Measurements from ENCODE around the gene ITGB1BP1. TPM values are rescaled to one million over a fixed set of nuclear protein-coding genes. Genes with fewer than 3 reads are reported as not detected.

Gene ITGB1BP1
- polyA plus RNA-seq, 1 of the 3 experiments (the other 2 are of a cell fraction) = 56.6 TPM

DNA sequence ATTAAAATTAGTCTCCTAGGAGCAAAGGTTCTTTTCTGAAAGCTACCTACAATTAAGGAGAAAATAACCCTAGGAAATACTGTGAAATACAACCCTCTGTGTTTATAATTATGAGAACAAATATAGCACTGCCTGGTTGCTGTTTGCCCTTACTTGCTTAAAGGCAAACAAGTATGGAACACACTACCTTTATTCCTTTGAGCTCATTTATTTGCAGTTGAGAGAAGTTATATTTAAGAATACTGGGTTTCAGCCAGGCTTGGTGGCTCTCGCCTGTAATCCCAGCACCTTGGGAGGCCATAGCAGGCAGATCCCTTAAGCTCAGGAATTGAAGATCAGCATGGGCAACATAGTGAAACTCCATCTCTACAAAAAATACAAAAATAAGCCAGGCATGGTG, 27.9 kb upstream of the ITGB1BP1 start (continued):
- TF ChIP-seq RXRA (IDR thresholded peaks at IDR 0.05; ENCODE audit: borderline replicate concordance, low read depth) (no peak), EZH2phosphoT487 (IDR thresholded peaks at IDR 0.05; ENCODE audit: borderline replicate concordance, low read depth) (no peak), MXI1 (IDR thresholded peaks at IDR 0.05; ENCODE audit: low read depth, low read length) (no peak), GABPA (IDR thresholded peaks at IDR 0.05; ENCODE audit: low read depth) (no peak), FOXJ3 (CRISPR knock-in tag; IDR thresholded peaks at IDR 0.05) (no peak), RCOR1 (IDR thresholded peaks at IDR 0.05; ENCODE audit: low read length) (no peak), POLR2AphosphoS5 (IDR thresholded peaks at IDR 0.05; ENCODE audit: low read depth, low read length) (no peak), GATA2 (CRISPR knock-in tag; IDR thresholded peaks at IDR 0.05) (no peak), TCF12 (IDR thresholded peaks at IDR 0.05) (no peak), YY1 (IDR thresholded peaks at IDR 0.05; ENCODE audit: low read depth) (no peak)
- TF ChIP-seq, protein P1, sequence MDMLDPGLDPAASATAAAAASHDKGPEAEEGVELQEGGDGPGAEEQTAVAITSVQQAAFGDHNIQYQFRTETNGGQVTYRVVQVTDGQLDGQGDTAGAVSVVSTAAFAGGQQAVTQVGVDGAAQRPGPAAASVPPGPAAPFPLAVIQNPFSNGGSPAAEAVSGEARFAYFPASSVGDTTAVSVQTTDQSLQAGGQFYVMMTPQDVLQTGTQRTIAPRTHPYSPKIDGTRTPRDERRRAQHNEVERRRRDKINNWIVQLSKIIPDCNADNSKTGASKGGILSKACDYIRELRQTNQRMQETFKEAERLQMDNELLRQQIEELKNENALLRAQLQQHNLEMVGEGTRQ (IDR thresholded peaks at IDR 0.05; ENCODE audit: borderline replicate concordance, low read depth, low read length) = no peak
- TF ChIP-seq, protein P2, sequence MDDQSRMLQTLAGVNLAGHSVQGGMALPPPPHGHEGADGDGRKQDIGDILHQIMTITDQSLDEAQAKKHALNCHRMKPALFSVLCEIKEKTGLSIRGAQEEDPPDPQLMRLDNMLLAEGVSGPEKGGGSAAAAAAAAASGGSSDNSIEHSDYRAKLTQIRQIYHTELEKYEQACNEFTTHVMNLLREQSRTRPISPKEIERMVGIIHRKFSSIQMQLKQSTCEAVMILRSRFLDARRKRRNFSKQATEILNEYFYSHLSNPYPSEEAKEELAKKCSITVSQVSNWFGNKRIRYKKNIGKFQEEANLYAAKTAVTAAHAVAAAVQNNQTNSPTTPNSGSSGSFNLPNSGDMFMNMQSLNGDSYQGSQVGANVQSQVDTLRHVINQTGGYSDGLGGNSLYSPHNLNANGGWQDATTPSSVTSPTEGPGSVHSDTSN (IDR thresholded peaks at IDR 0.05) = no peak

DNA sequence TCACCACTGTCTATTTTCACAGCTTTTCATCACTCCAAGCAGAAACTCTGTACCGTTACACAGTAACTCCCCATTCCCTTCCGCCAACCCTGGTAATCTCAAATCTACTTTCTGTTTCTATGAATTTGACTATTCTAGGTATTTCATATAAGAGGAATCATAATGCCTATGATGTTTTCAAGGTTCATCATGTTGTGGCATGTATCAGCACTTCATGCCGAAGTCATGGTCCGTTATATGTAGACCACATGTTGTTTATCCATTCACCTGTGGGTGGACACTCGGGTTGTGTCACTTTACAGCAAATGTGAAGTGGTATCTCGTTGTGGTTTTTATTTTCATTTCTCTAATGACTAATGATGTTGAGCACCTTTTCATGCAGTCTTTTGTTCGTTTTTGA, 21.8 kb upstream of the ITGB1BP1 start:
- H2AFZ ChIP-seq (ENCODE audit: low read depth) = no peak overlapping the region
- H3K9me3 ChIP-seq = no peaks in the 10 kb centered on the region
- H4K20me1 ChIP-seq (ENCODE audit: insufficient read depth) = no peaks in the 10 kb centered on the region
- DNase-seq = no peak
- no peaks in the 10 kb centered on the region for H3K79me2 ChIP-seq (ENCODE audit: insufficient read depth)
- no peak overlapping the region for H3K9ac ChIP-seq
- H3K36me3 ChIP-seq (replicated peaks in 1 of 2; ENCODE audit: control insufficient read depth in 1 of 2, insufficient read depth in 2 of 2, low read length in 1 of 2) = peaks cover 47 to 73% of the 10 kb centered on the region in 2 experiments
- POLR2A ChIA-PET = no interaction called here
- CTCF ChIA-PET = no interaction called here
- no peak overlapping the region for H3K4me3 ChIP-seq (ENCODE audit: low read depth in 2 of 2, low read length in 1 of 2)
- WGBS (ENCODE audit: low lambda C conversion rate) = 94% methylated on average over 7 of the region's 7 CpGs
- H3F3A ChIP-seq (replicated peaks; ENCODE audit: insufficient read depth) = peaks cover 5% of the 10 kb centered on the region
- no peak overlapping the region for H3K27ac ChIP-seq (ENCODE audit: low read depth in 2 of 2, low read length in 1 of 2)
- TF ChIP-seq, protein P2 (IDR thresholded peaks at IDR 0.05) = no peak
- TF ChIP-seq, protein P3, sequence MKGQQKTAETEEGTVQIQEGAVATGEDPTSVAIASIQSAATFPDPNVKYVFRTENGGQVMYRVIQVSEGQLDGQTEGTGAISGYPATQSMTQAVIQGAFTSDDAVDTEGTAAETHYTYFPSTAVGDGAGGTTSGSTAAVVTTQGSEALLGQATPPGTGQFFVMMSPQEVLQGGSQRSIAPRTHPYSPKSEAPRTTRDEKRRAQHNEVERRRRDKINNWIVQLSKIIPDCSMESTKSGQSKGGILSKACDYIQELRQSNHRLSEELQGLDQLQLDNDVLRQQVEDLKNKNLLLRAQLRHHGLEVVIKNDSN (IDR thresholded peaks at IDR 0.05; ENCODE audit: borderline replicate concordance, low read depth) = no peak
- TF ChIP-seq, protein P4, sequence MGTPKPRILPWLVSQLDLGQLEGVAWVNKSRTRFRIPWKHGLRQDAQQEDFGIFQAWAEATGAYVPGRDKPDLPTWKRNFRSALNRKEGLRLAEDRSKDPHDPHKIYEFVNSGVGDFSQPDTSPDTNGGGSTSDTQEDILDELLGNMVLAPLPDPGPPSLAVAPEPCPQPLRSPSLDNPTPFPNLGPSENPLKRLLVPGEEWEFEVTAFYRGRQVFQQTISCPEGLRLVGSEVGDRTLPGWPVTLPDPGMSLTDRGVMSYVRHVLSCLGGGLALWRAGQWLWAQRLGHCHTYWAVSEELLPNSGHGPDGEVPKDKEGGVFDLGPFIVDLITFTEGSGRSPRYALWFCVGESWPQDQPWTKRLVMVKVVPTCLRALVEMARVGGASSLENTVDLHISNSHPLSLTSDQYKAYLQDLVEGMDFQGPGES (IDR thresholded peaks at IDR 0.05; ENCODE audit: low read depth, low read length) = no peak
- TF ChIP-seq EP300 (IDR thresholded peaks at IDR 0.05; ENCODE audit: borderline replicate concordance in 1 of 2, low read depth in 1 of 2, low read length in 1 of 2) (no peak), JUND (IDR thresholded peaks at IDR 0.05) (no peak), CHD2 (IDR thresholded peaks at IDR 0.05; ENCODE audit: low read length, partially characterized antibody) (no peak), YY1 (IDR thresholded peaks at IDR 0.05; ENCODE audit: low read depth) (no peak), ELF1 (IDR thresholded peaks at IDR 0.05) (no peak), POLR2AphosphoS5 (IDR thresholded peaks at IDR 0.05; ENCODE audit: low read depth, low read length) (no peak), EZH2phosphoT487 (IDR thresholded peaks at IDR 0.05; ENCODE audit: borderline replicate concordance, low read depth) (no peak), TCF12 (IDR thresholded peaks at IDR 0.05) (no peak), SIN3A (IDR thresholded peaks at IDR 0.05; ENCODE audit: borderline replicate concordance, low read depth, low read length) (no peak), FOSL2 (IDR thresholded peaks at IDR 0.05; ENCODE audit: borderline replicate concordance, low read depth) (no peak), FOXJ3 (CRISPR knock-in tag; IDR thresholded peaks at IDR 0.05) (no peak), NRF1 (IDR thresholded peaks at IDR 0.05; ENCODE audit: low read depth, low read length) (no peak)
- TF ChIP-seq, protein P1 (IDR thresholded peaks at IDR 0.05; ENCODE audit: borderline replicate concordance, low read depth, low read length) = no peak
- no peaks in the 10 kb centered on the region for H3K27me3 ChIP-seq (ENCODE audit: insufficient read depth)
- H3K4me1 ChIP-seq (ENCODE audit: control insufficient read depth in 1 of 2, insufficient read depth in 2 of 2, low read depth in 1 of 2, low read length in 1 of 2) = peaks cover 0 to 8% of the 10 kb centered on the region in 2 experiments; a peak in 1 of 4 replicates
- no peaks in the 10 kb centered on the region for H3K9me2 ChIP-seq
- no peak overlapping the region for H3K4me2 ChIP-seq

Data from SK-N-SH (cell line).